Stimulated activated CD8-positive, alpha-beta memory T cell treated with anti-CD3 and anti-CD28 coated beads, Interleukin-12 subunit alpha, Interleukin-12 subunit beta, amount 100 ng/mL, for 1 hour (primary cell): ENCODE measurements around the gene MACROD1.

Source experiments
- DNase-seq: peaks from one replicate; pipeline ENCODE4 v3.0.0-alpha.2; 2020; ENCODE audit warnings: low read depth

Gene MACROD1

DNA sequence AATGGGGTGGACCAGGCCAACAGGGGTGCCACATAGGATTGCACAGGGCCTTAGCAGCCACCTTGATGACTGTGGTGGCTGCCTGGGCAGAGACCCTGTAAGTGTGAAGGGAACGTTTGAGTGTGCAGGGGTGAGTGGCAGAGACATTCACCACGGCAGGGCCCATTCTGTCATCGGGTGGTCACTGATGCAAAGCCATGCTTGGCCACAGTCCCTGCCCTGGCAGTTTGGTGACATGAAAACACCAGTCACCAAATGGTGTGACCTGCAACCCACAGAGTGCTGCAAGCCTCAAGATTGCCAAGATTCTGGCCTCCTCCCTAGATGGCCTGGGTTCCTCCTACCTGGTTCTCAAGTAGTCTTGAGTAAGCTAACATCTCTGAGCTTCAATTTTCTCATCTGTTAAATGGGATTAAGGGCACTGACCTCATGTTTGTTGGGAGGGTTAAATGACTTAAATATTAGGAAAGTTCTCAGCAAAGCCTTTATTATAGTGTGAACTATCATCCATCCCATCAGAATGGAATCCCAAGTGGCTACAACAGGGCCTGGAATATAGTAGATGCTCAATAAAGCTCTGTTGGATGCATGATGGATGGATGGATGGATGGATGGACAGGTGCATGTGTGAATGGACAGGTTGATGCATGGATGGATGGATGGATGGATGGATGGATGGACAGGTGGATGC lies 53.0 kb downstream of the MACROD1 start:
- no peak for DNase-seq

DNA sequence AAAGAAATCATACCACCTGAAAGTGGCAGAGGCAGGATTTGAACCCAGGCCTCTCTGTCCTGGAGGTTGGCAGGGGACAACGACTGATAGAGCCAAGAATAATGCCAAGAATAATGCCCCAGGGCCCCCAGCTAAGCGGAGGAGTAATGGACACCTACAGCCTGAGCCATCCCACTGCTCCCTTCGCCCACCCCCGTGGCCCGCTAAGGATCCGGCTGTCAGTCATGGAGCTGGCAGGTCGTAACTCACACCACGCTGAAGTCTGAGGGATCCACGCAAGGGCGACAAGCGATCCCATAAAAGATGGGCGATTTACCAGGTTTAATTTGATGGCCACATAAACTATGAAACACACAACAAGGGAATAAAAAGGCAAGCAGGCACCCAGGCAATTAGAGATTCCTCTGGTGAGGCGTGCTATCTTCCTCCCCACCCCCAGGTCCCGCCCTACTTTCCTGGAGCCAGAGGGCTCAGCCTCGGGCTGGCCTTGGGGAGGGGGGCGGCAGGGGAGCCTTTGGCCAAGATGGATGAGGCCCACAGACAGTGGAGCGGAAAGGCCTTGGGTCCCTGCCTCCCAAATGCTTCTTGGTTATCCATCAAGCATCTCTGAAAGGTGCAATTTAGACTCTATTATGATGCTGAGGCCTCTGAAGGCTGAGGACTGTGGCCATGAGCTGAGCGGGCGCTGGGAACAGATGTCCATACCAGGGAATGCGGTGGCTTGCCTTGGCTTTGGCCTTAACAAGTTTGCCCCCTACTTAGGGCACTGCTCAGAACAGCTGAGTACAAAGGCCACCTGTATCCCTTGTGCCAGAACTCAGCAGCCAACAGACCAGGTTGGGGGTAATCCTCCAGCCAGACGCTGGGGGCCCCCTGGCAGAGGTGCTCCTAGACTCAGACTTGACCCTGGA lies 55.2 kb downstream of the MACROD1 start:
- DNase-seq, result no peak

DNA sequence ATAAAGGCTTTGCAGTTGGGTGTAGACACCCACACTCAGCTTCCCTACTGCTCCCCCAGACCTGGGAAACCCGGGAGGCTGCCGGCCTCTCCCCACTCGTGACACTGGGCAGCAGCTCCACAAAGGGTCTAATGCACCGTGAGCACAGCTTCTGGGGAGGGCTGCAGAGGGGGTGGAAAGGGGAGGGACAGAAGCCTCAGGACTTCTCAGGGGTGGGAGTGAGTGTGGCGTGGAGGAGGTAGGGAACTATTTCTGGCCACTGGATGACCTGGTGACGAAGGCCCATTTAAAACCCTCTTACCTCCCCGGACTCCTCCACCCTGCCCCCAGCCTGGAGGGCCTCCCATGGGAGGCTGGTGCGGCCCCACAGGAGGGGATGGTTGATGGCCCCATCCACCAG lies 56.6 kb downstream of the MACROD1 start:
- no peak for DNase-seq

DNA sequence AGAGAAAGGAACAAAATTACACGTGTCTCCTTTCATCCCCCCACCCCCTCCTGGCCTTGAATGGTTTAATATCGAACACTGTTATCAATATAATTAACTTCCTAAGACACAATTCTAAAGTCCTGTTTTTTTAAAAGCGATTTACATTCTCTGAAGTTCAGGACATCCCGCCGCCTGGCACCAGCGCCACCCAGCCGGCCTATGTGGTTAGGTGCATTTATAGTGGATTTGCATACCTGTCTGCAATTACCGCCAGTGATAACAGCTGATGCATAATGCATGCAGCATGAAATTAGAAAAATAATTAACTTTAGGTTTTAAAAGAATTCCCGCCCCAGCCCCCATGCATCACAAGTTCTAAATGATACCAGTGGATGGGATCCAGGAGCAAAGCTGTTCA lies 58.6 kb downstream of the MACROD1 start:
- no peak for DNase-seq

DNA sequence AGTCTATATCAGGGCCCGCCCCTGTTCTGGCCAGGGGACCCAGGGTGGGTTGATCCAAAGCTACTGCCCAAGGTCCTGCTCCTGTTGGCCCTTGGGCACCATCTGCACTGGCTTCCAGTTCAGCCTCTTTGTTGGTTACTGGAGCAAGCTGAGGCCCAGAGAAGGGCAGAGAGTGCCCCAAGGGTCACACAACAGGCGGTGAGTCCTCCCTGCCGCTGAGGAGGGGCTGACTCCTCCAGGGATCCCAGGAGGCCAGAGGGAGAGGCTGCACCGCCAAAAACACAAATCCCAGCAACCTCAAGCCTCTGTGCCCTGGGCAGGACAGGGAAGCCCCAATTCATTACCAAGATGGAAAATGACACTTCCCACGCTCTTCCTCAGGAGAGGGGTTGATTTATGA lies 61.3 kb downstream of the MACROD1 start:
- DNase-seq, result no peak

DNA sequence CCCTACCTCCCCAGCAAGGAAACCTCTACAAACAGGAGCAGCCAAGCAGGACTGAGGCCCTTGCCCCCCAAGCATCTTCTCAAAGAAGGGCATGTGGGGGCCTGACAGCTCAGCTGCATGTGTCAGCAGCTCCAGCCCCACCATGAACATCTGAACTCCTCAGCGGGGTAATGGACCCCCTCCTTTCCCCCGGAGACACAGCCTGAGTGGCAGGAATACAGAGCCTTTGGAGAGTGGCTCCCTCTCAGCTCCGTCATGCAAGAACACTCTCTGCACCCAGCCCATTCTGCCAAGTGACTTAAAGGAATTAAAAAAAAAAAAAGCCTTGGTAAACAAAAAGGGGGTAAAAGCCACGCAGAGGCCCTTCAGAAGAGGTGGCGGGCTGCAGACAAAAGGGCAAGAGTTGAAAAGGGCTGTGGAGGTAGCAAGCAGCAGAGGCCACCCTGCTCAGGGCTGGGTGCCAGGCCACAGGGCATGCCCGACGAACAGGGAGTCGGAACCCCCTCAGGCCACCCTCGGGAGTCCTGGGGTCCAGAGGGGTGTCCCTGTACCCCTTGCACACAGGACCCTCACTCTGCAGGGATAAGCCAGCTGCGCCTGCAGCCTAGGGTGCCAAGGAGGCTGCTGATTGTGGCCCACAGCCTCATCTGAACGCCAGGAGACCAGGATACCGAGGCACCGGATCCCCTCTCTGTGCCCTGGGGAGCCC lies 62.5 kb downstream of the MACROD1 start:
- no peak for DNase-seq

DNA sequence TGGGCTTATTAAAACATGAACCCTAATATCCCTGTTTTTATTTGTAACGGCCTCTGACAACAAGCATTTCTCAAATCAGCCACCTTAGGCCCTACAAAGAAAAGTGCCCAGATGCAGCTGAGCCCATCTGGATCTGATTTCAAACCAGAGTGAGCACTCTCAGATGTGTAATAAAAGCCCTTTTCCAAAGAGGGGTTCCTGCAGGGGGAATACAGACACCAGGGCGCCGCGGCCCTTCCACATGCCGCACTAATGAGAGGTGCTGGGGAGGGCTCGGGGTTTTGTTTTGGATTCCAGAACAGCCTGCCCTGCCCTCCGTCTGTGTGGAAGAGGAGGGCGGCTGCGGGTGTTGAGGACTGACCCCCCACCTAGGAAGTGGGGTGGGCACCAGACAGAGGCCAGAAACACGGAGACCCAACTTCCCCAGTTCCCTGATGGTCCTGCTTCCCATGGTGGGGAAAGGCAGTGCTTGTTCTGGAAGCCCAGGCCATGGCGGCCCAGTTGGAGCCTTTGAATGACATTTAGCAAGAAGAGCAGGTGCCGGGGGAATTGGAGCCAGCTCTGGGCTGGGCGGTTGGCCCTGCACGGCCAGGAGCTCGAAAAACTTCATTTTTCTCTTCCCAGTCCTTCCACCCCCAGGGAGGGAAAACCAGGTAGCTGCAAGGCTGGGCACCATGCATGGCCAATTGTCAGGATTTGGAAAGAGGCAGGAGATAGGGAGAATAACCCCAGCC lies 63.7 kb downstream of the MACROD1 start:
- no peak for DNase-seq

DNA sequence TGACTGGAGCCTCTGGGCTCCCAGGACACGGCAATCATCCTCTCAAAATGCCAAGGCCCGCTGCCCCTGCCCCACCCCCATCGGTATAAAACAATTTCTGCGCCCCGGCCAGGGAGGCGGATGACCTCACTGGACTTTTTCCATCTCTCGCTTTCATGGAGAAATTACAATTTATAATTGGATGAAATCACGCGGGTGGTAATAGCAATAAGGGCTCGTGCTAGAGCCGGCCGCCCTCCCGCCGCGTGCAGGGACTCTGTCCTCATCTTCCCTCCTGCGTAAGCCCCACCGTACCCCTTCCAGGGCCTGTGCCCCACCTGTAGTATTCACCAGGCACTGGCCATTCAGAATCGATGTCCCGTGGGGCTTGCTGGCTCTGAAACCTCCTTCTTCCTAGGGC lies 64.5 kb downstream of the MACROD1 start:
- no peak for DNase-seq

DNA sequence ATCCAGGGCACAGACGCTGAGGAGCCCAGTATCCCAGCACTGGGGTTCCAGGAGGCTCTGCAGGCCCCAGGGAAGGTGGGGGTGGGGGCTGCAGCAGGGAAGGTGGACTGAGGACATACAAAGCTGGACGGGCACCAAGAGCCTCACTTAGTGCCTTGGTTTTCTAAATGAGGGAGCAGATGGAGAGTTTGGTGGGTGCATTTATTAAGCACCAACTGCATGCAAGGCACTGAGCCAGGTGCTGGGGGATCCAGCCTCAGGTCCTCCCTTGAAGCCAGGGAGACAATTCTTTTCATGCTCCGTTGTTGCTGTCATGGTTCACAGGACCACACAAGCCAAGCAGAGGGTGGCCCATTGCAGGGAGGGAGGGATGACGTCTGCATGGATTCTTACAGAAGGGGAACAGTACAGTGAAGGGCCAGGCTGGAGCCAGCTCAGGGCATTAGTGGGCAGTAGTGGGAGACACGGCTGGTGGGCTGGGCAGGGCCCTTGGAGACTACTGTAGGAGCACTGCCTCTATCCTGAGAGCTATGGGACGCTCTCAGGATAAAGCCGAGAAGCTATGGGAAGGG lies 65.0 kb downstream of the MACROD1 start:
- no peak for DNase-seq

DNA sequence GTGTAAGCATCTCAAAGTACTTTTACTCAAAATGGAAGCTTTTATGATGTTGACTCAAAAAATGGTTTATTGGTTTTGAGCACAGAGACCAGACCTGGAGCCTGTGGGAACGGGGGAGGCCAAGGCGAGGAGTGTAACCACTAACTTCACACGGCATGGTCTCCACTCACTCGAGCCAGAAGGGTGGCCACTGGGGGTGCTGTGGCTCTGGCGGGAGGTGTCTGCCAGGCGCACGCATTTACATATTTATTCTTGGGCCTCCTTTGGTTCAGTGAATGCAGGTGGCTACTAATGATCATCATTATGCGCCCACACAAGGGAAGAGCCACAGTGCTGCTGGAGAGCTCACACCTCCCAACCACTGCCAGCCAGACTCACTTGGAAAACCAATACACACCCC lies 65.6 kb downstream of the MACROD1 start:
- no peak for DNase-seq

DNA sequence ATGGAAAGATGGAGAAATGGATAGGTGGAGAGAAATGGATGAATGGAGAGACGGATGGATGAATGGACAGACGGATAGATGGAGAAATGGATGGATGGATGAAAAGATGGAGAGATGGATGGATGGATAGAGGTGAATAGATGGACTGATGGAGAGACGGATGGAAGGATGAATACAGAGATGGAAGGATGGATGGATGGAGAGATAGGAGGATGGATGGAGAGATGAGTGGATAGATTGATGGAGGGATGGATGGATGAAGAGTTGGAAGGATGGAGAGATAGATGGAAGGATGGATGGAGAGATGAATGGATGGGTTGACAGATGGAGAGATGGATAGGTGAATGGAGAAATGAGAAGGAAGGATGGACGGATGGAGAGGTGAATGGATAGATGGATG lies 66.5 kb downstream of the MACROD1 start:
- DNase-seq, result no peak

DNA sequence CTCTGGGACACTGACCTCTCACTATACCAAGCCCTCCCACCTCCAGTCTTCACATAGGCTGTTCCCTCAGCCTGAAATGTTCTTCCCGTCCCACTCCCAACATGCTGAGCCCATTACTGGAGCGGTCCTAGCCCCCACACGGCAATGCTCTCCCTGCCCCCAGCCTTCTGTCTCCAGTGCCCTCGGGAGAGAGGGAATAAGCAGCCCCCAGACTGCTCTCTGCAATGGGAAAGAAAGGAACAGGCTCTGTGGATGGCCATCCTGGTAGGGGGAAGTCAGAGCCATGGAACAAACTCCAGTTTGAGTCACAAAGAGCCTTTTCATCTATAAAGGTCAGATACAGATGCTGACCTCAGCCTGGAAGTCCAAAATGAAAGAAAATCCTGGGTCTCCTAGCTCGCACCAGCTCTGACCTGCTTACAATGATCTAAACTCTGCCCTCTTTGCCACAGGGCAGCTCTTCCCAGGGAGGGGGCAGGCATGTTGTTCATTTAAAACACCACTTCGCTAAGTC lies 67.5 kb downstream of the MACROD1 start:
- no peak for DNase-seq

DNA sequence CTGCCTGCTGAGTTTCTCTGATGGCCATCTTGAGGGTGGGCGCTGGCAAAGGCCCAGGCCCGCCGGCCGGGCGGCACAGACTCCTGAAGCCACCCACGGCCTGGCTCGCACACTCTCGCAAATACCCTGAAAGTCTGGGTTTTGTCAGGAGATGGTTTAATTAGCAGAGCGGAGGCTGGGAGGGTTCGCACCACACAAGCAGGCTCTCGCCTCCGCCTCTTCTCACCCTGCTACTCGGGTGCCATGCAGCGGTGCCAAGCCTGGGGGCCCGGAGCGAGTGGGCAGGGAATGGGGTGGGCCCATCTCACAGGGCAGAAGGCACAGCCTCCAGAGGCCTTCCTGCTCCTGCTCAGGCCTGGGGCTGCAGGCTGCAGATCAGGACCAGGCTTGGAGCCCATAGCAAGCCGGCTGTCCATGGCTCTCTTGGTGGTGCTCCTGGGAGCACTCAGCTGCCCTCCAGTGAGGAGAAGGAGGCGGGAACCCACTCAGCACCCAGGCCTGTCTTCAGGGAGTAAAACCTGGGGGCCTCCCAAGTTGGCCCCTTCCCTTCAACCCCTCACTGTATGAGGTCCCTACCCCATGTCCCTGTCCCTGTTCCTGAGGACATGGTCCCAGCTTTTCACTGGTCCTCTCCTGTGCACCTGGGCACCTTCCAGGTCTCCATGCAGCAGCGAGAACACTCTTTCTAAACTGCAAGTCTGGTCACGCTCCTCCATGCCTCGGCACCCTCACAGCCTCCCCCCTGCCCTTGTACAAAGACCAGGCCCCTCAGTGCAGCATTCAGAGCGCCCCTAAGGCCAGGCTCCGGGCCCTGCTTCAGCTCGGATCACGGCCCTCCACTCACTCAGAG lies 68.2 kb downstream of the MACROD1 start:
- DNase-seq, result no peak

DNA sequence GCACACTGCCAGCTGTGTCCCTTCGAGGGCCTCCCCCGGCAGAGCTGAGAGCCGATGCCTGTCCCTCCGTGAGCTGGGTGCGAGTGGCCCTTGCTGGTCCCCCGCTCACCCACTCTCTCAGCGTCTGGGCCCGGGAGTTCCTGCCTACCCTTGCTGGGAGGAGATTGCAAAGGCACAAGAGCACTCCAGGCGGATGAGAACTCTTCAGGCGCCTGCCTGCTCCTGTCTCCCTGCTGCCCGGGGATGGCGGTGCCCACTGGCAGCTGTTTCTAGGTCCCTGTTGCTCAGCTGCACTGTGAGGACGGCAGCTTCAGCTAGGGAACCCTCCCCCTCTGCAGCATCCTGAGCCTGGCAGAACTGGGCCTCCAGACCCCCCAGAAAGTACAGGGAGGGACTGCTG lies 69.1 kb downstream of the MACROD1 start:
- DNase-seq, result no peak

DNA sequence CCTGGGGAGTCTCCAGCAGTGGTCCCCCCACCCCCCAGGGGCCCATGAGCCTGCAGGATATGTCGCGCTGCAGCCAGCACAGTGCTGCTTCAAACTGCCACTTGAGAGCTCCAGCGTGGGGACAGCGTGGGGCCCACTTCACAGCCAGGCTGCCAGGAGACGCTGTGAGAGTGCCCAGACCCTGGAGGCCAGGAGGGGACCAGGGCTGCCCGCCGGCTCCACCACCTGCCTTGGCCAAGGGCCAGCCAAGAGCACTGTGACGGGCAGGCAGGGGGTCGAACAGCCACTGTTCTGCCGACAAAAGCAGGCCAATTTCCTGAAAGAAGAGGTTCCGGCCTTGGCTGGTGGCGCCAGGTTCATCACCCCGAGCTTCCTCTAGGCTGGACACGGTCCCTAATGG lies 70.0 kb downstream of the MACROD1 start:
- DNase-seq, result no peak

DNA sequence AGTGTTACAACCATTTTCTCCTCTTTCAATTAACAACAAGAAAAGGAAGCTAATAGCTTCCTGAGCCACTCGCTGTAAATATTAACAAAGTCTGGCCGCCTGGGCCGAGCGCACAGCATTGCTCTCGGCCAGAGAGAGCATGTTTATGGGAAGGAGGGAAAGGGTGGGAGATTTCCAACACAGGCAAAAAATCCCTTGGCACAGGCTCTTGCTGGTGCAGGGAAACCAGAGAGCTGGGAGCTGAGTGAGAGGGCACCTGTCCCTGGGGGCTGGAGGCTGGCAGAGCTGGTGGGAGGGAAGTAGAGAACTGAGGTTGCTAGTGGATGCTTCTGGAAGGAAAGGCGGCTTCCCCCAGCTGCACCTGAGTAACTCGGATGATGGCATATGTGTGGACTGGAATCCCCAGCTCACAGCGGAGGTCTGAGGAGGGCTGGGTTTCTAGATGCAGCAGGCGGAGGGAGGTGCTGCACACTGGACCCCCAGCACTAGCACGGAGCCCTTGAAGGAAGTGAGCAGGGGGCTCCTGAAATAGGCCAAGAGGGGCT lies 70.6 kb downstream of the MACROD1 start:
- DNase-seq, result no peak

DNA sequence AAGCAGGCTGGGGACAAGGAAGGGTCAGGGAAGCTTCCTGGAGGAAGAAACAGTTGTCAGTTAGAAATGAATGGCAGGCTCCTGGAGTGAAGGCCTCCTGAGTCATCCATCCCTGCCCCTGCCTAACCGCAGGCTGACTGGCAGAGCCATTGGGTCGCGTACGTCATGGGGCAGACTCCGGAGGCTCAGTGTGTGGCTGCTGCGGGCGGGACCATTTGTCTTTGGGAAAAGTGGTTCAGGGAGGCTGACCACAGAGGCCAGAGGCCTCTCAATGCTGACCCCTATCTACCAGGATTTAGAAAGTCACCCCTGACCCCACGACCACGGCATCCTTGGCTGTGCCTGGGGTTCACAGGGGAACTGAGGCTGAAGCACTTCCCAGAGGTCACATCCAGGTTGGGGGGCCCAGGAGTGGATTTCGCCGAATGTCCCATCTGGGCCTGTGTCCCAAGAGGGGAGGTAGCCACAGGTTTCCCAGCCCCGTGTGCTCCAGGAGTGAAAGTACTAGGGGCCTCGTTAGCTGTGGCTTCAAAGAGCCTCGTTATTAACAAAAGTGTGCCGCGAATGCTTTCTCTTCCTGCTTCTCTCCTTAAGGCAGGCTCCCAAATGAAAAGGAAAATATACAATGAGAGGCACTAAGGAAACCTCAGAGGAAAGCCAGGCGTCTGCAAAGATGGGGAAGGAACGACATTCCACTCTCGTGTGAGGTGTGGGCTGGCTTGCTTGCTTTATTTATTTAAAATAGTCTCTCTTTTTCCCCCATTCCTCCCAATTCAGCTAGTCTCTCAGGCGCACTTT lies 71.3 kb downstream of the MACROD1 start:
- no peak for DNase-seq

DNA sequence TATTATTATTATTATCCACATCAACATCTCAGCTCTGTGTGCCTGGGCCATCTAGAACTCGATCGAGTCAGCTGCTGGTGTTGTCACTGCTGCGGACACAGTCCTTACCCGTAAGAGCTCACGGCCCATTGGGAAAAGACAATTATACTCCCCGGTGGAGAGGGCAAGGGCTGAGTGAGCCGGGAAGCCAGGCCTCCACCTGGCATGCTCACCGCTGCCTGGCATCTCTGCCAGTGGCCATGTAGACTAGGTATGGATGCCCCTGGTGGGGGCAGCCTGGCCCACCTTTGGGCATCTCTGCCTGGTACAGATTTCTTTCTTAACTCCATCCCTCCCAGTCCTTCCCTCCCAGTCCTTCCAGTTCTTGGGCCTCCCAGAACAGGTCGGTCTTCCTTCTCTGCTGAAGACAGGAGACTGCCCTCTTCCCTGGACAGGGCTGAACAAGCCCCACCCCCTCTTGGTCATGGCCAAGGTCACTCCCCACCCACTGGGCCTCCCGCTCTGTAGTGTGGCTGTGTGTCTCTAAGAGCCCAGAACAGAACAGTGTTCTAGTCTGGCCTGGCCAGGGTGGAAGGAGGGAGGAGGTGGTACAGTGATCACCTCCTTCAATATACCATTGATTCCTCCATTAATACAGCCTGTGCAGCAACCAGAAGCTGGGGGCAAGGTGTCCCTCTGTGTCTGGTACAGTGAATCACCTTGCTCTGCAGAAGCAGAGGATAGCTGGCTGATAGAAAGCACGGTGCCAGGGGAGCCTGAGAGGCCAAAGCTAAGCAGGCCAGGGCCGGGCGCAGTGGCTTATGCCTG lies 72.5 kb downstream of the MACROD1 start:
- no peak for DNase-seq

DNA sequence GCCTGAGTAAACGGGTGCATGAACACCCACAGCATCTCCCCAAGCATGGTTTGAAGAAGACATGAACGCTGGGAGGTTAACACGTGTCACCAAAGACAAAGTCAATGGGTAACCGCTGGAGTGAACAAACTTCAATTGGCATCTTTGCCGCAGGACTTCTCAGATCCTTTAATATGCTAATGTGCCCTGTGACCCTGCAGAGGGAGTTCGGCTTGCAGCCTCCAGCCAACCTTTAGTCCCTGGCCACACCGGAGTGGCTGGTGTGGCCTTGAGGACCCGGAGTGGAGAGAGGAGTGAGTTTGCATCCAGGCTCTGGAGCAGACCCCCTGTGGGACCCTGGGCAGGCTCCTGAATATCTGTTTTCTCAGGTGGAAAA lies 73.2 kb downstream of the MACROD1 start:
- DNase-seq, result no peak
